HG03139 (cell line): ENCODE data around the gene TOMT.

Experiments used
- ATAC-seq: cut with Tn5 transposase; IDR thresholded peaks from one replicate; pipeline ENCODE4 v1.9.1; 2021; ENCODE audit not compliant: unreplicated experiment

Gene TOMT, protein sequence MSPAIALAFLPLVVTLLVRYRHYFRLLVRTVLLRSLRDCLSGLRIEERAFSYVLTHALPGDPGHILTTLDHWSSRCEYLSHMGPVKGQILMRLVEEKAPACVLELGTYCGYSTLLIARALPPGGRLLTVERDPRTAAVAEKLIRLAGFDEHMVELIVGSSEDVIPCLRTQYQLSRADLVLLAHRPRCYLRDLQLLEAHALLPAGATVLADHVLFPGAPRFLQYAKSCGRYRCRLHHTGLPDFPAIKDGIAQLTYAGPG

DNA sequence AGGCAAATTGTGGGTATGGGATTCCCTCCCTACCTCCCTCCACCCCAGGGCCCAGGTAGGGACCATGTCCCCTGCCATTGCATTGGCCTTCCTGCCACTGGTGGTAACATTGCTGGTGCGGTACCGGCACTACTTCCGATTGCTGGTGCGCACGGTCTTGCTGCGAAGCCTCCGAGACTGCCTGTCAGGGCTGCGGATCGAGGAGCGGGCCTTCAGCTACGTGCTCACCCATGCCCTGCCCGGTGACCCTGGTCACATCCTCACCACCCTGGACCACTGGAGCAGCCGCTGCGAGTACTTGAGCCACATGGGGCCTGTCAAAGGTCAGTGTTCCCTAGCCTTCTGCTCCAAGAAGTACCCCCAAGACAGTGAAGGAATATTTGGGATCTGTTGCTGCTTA, at the start of gene TOMT:
TOMT (plus strand) TSS at position 37 of the 400 bp plus-strand sequence; CDS start at position 65, 28 bp downstream.
- ATAC-seq: no peak

DNA sequence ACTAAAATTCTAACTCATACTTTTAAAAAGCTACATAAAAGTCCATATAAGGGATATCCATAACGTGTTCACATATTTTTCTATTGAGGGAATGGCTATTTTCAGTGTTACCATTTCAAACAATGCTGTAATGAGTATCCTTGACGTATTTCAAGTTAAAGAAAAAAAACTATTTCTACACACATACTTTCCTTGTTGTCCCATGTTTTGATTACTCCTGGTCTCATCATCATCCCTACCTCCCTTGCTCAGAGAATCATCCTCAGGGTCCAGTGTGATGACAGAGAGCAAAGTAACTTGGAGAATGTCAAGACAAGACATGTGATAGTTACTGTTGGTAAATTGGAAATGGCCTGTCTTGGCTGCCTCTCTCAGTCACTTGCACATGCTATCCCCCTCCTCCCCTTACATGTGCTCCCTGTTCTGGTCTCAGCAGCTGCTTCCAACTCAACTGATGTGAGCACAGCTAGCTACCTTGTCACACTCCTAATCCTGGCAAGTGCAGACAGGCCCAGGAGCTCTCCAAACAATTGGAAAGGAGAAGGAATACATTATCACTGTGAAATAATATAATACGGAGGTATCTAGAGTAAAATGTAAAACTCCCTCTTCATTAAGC, 47.2 kb upstream of the TOMT start:
- ATAC-seq: no peak

DNA sequence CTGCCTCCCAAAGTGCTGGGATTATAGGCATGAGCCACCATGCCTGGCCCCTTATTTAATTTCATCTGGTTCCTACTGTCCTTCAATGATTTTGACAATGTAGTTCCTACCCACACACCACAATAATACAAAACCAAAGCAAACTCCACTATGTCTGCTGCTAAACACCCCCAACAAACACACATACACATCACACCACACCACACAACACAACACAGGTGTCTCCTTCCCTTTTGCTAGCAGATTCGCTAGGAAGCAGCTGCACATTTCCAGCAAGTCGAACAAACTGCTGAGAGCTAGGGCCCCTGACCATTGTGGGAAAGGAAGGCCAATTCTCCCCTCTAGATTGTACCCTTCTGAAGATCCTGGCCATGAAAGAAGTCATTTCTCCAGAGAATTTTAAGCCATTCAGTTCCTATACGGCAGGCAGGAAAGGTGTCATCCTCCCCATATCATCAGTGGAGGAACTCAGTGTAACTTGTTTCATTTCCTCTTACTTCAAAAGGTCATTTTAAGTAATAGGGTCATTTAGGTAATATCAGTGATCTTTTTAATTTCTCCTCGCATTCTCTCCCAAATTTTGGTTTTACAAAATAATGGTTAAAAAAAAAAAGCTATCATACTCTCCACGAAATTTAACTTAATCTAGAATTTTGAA, 43.9 kb upstream of the TOMT start:
- no peak for ATAC-seq

DNA sequence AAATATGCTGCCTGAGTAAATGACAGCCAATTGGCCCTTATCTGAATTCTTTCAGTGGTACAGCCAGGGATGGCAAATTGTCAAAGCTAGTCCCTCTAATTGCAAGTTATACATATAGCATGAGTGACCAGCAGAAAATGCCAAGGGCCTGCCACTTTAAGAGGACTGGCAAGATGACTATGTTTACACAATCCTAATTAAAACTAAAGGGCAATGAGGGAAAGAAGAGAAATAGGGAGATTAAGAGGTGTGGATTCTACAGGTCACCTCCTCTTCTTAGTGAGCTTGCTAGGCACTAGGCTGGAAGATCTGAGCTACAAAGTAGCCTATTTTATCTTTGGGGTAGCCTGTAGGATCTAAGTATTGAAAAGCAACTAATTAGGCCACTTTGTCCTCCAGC, 38.9 kb upstream of the TOMT start:
- no peak for ATAC-seq

DNA sequence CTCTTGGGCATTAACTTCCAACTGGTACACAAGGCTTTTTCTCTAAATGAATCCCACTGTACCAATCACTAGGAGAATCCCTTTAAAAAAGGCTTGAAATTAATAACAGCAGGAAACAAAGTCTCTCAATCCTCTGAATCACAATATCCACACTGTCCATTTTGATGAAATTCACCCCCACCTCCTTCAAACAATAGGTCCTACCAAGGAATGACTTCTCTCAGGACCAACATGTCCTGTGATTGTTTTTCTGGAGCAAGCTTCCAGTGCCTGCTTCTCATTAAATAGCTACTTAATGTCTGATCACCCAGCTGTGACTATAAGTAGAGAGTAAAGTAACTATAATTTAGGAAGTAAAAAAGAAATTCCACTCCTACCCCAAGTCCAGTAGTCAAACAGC, 38.5 kb upstream of the TOMT start:
- no peak for ATAC-seq

DNA sequence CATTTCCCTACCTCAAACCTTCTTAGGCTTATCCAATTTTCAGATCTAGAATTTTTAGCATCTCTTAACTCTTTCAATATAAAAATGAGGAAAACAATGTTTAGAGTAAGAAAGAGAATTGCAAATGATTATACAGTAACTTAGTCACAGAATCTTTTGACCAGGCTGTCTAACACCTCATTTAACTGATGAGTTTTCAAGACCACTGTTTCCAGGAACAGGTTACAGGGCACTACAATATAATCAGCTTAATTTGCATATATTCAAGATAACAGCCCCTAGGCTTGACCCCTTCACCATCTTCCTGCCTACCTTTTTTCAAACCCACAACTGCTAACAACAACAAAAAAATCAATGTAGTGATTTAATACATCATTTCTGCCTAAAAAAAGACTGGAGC, 38.0 kb upstream of the TOMT start:
- ATAC-seq: no peak

DNA sequence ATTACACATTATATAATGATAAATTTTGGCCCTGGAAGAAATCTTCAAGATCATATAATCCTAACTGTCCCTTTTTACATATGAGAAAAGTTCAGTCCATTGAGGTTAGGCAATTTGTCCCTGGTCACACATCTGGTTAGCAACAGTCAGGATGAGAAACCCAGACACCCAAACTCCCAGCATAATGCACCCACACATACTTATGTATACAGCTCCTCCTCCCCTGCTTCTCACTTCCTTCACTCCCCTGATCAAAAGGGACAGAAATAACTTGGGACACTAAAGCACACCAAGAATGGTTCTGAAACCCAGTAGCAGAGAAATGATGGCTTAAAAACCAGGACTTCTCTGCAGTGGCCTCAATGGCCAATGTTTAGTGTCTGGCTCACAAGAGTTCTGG, 36.5 kb upstream of the TOMT start:
- no peak for ATAC-seq

DNA sequence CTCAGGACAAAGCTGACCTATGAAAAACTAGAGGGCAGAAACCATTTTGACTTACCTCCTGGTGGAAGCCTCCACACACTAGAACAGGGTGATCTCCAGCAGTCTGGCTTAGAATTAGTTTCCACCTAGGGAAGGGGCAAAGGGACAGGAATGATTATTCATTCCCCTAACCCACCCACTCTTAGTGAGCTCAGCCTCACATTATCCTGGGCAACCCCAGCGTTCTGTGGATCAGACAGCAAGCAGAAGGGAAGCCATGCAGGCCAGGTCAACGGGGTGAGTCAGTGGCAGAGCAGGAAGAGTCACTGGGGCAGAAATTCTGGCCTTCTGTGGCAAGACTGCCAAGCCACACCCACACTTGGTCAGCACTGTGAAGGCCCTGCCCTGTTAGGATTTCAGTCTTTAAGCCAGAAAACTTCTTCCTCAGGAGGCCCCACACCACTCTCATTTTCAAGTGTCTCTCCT, 35.9 kb upstream of the TOMT start:
- peak; percentile 50 for ATAC-seq

DNA sequence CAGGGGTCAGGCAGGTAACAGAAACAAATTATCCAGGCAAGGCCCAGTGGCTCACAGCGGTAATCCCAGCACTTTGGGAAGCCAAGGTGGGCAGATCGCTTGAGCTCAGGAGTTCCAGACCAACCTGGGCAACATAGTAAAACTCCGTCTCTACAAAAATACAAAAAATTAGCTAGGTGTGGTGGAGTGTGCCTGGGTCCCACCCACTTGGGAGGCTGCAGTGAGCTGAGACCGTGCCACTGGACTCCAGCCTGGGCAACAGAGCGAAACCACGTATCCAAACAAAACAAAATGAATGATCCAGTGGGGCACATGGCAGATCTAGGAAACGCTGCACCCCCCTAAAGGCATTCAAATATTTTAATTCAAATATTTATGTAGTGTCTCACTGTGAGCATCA, 35.2 kb upstream of the TOMT start:
- ATAC-seq: no peak

DNA sequence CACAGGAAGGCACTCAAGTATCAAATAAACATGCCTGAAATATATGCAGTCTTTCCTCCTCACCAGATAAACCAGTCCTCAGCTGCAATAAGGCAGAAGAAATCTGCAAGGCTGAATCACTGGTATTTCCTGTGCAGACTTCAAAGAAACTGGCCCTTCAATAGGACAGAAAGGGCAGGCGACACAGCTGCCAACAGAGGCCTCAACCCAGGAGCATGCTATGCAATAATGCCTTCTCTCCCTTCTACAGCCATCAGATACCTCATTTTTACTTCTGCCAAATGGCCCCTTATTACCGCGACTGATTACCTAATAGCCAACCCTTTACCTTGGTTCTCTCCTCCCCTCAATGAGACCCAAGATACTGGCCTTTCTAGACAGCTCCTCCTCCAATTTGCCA, 33.4 kb upstream of the TOMT start:
- no peak for ATAC-seq

DNA sequence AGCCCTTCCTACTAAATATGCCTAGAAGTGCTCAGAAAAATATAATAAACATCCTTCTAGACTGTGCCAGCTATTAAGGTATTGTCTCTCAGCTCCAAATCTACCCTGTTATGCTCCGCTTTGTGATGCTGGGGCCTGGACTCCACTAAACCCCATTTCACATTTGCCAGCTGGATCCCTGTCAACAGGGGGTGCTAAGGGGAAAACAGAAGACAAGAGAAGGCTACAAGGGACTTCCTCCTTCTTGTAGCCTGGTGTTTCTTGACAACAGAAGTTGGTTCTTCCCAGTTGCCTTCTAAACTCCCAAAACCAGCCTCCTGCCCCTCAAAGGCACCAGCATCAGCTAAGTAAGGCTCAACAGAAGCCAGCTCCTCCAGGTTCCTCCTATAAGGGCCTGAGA, 30.6 kb upstream of the TOMT start:
- no peak for ATAC-seq

DNA sequence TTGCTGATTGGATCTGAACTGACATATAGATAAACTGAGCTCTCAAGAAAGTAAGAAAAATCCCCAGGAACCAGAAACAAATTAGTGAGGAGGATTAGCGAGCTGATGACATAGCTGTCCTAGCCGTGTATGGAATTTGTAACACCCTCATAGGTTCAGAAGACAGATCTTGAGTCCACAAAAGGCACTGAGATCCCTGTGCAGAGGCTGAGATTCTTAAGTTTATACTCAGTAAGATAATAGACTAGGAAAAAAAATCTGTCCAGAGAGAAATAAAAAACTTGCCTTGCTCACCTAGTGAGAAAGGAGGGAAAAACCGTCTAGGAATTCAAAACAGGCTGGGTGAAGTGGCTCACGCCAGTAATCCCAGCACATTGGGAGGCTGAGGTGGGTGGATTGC, 30.0 kb upstream of the TOMT start:
- ATAC-seq: no peak

DNA sequence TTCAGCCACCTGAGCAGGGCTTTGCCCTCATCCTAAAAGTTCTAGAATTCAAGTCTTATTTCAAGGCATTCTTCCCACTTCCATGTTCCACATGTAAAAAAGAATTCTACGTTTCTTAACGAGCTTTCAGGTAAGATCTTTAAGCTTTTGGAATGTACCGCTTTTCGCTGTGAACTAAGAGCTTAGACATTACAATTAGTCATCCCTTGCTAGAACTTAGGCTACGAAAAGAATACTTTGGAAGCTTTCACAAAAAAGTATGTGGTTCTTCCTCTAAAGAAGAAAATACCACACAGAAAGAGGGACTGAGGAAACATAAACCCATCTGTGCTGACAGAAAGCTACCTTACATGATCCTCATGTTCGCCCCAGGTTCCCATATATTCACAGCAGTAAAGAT, 27.2 kb upstream of the TOMT start:
- ATAC-seq: no peak

DNA sequence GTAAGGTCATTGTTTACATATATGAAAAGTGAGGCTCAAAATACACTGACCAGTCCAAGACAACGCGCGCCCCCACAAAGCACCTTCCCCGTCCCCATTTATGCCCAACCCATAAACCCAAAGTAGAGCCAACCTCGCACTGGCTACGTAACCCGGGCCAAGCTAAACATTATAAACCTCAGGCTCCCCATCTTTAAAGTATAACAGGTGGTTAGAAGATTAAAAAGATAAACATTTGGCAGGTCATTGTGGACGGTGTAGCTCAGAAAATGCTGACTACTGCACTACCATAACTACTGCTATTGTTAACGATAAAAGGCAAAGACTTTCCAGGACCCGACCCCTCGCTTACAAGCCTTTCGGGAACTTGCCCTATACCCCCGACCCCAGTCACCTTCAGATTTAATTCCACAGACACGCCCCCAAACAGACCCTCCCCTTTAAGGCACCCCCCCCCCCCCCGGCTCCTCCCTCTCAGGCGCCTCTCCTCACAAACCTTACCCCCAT, 25.9 kb upstream of the TOMT start:
- no peak for ATAC-seq

DNA sequence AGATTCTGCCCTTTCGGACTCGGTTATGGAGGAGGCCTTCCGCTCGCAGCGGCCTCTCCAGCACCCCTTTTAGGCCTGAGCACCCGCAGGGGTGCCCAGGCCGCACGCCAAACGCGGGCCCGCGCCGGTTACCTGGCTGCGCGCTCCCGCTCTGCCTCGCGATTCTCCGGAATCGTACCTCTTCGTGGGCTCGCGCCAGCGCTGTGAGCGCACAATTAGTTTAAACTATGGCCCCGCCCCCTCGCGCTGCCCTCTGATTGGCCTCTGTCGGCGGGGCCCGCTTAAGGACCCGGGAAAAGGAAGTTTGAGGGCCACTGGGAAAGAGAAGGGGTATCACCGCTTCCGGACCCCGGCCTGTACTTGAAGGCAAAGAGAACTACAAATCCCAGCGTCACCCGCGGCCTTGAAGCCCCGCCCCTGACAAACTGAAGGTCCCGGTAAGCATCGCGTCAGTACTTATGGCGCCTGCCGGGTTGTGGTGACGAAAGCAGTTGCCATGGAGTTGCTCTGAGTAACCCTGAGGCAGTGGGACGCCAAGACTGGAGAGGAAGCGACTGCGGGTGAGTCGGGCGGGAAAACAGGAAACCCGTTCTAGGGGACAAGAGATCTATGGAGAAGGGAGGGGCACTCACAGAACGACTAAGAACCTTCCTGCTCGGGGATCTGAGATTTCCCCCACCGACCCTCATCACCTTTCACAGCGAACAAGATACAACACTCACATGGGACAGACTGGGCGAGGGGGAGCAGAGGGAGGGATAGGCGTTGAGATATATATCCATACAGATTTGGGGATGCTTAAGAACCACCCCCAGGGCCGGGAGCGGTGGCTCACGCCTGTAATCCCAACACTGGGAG, 25.2 kb upstream of the TOMT start, which contains the start of the genes LRRC51 and NUMA1:
LRRC51 (plus strand) TSS at position 525 of the 858 bp plus-strand sequence. CDS start 8,234 bp downstream, outside the sequence.
NUMA1 (minus strand) TSS at position 217 of the 858 bp plus-strand sequence. CDS start 44,599 bp downstream, outside the sequence.
- peak; percentile 88 for ATAC-seq

DNA sequence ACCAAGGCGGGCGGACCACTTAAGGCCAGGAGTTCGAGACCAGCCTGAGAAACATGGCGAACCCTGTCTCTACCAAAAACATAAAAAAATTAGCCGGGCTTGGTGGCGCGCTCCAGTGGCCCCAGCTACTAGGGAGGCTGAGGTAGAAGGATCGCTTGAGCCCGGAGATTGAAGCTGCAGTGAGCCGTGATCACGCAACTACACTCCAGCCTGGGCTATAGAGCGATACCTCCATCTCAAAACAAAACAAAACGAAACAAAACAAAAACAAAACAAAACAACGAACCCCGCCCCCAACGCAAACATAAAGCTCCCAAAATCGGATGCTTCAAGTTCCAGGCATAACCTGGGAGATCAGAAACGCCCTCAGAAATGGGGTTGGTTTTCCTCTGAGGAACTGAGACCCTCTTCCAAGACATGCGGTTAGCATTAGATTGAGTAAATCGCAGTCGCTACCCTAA, 24.5 kb upstream of the TOMT start:
- ATAC-seq: no peak

DNA sequence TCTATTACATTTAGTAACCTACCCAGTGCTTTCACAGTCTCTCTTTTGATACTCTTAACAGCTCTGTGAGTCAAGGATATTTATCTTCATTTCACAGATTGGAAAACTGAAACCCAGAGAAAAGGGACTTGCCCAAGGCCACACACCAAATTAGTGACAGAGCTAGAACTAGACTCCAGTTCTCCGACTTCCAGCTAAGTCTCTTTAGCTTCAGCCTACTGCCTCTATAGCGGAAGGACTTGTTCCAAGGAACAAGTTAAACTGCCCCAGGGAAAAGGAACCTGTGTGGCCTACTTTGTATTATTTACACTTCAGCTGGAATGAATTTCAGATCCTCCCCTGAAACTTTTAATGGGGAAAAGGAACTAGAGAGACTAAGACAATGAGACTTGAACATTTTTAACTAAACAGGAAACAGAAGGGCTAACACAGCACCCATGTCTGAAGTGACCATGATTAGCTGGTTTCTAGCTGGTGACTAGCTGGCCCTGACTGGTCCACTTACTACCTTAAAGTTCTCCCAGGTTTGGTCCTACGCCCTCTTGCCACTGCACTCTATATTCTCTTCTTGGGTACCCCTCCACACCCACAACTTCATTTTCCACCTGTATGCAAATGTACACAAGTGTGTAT, 23.8 kb upstream of the TOMT start:
- ATAC-seq: no peak

DNA sequence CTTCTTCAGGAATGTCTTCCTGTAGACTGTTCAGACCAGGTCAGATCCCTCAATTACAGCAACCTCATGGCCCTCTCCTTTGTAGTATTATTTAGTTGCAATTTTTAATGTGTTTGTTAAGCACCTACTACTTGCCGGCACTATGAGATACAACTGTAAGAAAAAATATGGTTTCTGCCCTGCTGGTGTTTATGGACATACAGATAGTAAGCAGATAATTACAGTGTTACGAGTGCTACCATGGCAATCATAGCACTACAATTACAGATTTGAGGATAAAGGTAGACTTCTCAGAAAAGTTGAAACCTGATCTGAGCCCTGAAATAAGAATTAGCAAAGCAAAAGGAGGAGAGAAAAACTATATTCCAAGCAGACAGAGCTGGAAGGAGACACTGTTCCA, 22.3 kb upstream of the TOMT start:
- no peak for ATAC-seq

DNA sequence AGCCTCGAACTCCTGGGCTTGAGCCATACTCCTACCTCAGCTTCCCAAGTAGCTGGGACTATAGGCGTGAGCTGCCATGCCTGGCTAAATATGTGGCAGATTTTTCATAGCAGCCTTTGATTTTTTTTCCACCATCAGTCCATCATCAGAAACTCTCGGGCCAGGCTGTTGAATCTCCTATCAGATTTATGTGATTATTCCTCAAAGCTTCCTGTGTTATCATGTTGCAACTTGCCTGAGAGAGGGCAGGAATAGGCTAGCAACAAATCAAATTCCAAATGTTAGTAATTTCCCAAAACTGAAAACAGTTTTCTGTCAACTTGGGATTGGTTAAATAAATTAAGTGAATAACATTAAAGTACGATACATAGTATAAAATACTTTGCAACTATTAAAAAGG, 21.6 kb upstream of the TOMT start:
- no peak for ATAC-seq

DNA sequence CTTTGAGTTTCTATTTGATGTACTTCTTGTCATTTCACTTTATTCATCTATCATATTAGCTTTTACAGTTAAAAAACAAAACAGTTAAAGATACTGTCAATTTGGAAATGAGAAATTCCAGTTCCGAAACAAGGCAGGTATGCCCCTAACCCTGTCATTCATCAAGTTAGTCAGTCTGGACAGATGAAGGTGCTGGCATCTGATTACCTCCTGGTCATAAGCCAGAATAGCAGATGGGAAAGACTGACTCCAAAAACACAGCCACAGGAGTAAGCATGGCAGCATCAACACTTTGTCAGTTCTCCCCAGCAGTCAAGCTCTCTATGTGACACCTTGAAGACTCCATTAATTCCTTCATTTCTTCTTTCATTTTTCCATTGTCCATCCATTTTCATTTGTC, 20.8 kb upstream of the TOMT start:
- no peak for ATAC-seq
